A549 (cell line): ENCODE measurements around the gene MAGI1. TPM values are rescaled to one million over a fixed set of nuclear protein-coding genes. Genes with fewer than 3 reads are reported as not detected.

Source experiments
- ATAC-seq, 2 experiments: fragments of 200-7000 bp in 1 of 2; fragments of >200 bp in 1 of 2; cut with Nextera tagmentation in 1 of 2; cut with Tn5 transposase in 1 of 2; 3 replicates each; pipeline versions ENCODE4 v1.8.0 to v1.9.1; 2018 to 2020; ENCODE audit warnings: mild to moderate bottlenecking in 1 of 2, moderate library complexity in 1 of 2
- CTCF ChIA-PET: fragments of 300-600 bp; sonication (Branson Sonifier 250); formaldehyde crosslinking; extraction: SDS; loops from one replicate; lab custom pipeline; 2021; ENCODE audit warnings: antibody characterized with exemption, inconsistent platforms; lab: Yijun Ruan, JAX
- POLR2A ChIA-PET: fragments of 350-600 bp; formaldehyde crosslinking; extraction: SDS; loops from one replicate; lab custom pipeline; 2021; ENCODE audit warnings: antibody characterized with exemption, inconsistent platforms; lab: Yijun Ruan, JAX
- DNase-seq, 2 experiments: peaks; one replicate each; pipeline versions ENCODE4 v3.0.0 to v3.0.0-alpha.2; 2011 to 2016; ENCODE audit warnings: low read depth in 1 of 2, low spot score in 1 of 2
- FAIRE-seq: peaks from 2 replicates; lab custom pipeline; 2011; peaks lifted over from hg19 to GRCh38; lab: Jason Lieb, UNC
- H3K27ac ChIP-seq, 2 experiments: fragments of >200 bp; sonication (Bioruptor Twin); formaldehyde crosslinking; 3 replicates each; pipeline ENCODE4 v1.5.1; 2016 to 2017
- H3K4me1 ChIP-seq: fragments of >200 bp; sonication (Bioruptor Twin); formaldehyde crosslinking; 3 replicates; pipeline ENCODE4 v1.6.1; 2016
- H3K4me2 ChIP-seq: fragments of >200 bp; sonication (Bioruptor Twin); formaldehyde crosslinking; 3 replicates; pipeline ENCODE4 v1.6.1; 2016
- H3K4me3 ChIP-seq: fragments of >200 bp; sonication (Bioruptor Twin); formaldehyde crosslinking; 3 replicates; pipeline ENCODE4 v1.5.1; 2016
- H3K9me3 ChIP-seq: fragments of >200 bp; sonication (Bioruptor Twin); formaldehyde crosslinking; 3 replicates; pipeline ENCODE4 v1.6.1; 2016
- CBX2 ChIP-seq: fragments of 200-600 bp; sonication (generic); IDR thresholded peaks from 2 replicates; pipeline ENCODE4 v1.6.1; 2016; ENCODE audit warnings: low read depth, mild to moderate bottlenecking, borderline replicate concordance
- CHD2 ChIP-seq: fragments of 150-350 bp; IDR thresholded peaks from 2 replicates; pipeline ENCODE4 v1.6.1; 2014; ENCODE audit warnings: low read length; ENCODE audit not compliant: partially characterized antibody
- CHD4 ChIP-seq: fragments of 200-600 bp; sonication (generic); IDR thresholded peaks from 2 replicates; pipeline ENCODE4 v1.6.1; 2016; ENCODE audit warnings: antibody characterized with exemption, mild to moderate bottlenecking, borderline replicate concordance
- EHF ChIP-seq: fragments of 250-450 bp; sonication (Bioruptor Pico); IDR thresholded peaks from 2 replicates; pipeline ENCODE4 v1.5.0; 2020; ENCODE audit warnings: mild to moderate bottlenecking
- ESRRA ChIP-seq: fragments of 150-350 bp; IDR thresholded peaks from 2 replicates; pipeline ENCODE4 v1.6.1; 2014; ENCODE audit warnings: mild to moderate bottlenecking, low read length, borderline replicate concordance
- FOSB ChIP-seq: fragments of 250-450 bp; sonication (Bioruptor Pico); IDR thresholded peaks from 2 replicates; pipeline ENCODE4 v1.5.0; 2020; ENCODE audit warnings: mild to moderate bottlenecking, moderate library complexity
- FOSL2 ChIP-seq, 2 experiments: fragments of 450-650 bp in 1 of 2; fragments of >200 bp in 1 of 2; sonication (Bioruptor Twin) in 1 of 2; formaldehyde crosslinking; IDR thresholded peaks; 2 replicates each; pipeline versions ENCODE4 v1.5.0 to v1.6.1; 2016 to 2020; ENCODE audit warnings: mild to moderate bottlenecking in 1 of 2, moderate library complexity in 1 of 2
- FOXS1 ChIP-seq: fragments of 250-450 bp; sonication (Bioruptor Pico); IDR thresholded peaks from 2 replicates; pipeline ENCODE4 v1.5.0; 2020; ENCODE audit warnings: mild to moderate bottlenecking, moderate library complexity
- GATA3 ChIP-seq: IDR thresholded peaks from 2 replicates; pipeline ENCODE4 v1.6.1; 2012; ENCODE audit warnings: borderline replicate concordance
- HDAC2 ChIP-seq: fragments of 200-600 bp; sonication (generic); IDR thresholded peaks from 2 replicates; pipeline ENCODE4 v1.6.1; 2016
- HES2 ChIP-seq: fragments of >200 bp; sonication (Bioruptor Twin); formaldehyde crosslinking; IDR thresholded peaks from 2 replicates; pipeline ENCODE4 v1.6.1; 2016
- HOXA7 ChIP-seq: fragments of 250-450 bp; sonication (Bioruptor Pico); IDR thresholded peaks from 2 replicates; pipeline ENCODE4 v1.5.0; 2020; ENCODE audit warnings: mild to moderate bottlenecking, moderate library complexity
- JUNB ChIP-seq: fragments of >200 bp; sonication (Bioruptor Twin); formaldehyde crosslinking; IDR thresholded peaks from 2 replicates; pipeline ENCODE4 v1.6.1; 2016
- KDM5A ChIP-seq: fragments of 200-600 bp; sonication (generic); IDR thresholded peaks from 2 replicates; pipeline ENCODE4 v1.6.1; 2016; ENCODE audit warnings: antibody characterized with exemption, mild to moderate bottlenecking
- MYC ChIP-seq: IDR thresholded peaks from 2 replicates; pipeline ENCODE4 v1.6.1; 2012; ENCODE audit warnings: mild to moderate bottlenecking, inconsistent platforms, low read length, improper control_type of control experiment, borderline replicate concordance
- NPAS2 ChIP-seq: fragments of 250-450 bp; sonication (Bioruptor Pico); IDR thresholded peaks from 2 replicates; pipeline ENCODE4 v1.8.0; 2022; ENCODE audit warnings: mild to moderate bottlenecking, moderate library complexity, borderline replicate concordance
- PHF8 ChIP-seq: fragments of 200-600 bp; sonication (generic); IDR thresholded peaks from 2 replicates; pipeline ENCODE4 v1.6.1; 2016; ENCODE audit warnings: low read depth, mild to moderate bottlenecking, antibody characterized with exemption, moderate library complexity, borderline replicate concordance
- RAD21 ChIP-seq, 2 experiments: fragments of >200 bp in 1 of 2; sonication (Bioruptor Twin) in 1 of 2; formaldehyde crosslinking in 1 of 2; IDR thresholded peaks in 1 of 2; conservative IDR thresholded peaks in 1 of 2; 2 replicates in 1 of 2; 3 replicates in 1 of 2; pipeline ENCODE4 v1.6.1; 2012 to 2018; ENCODE audit warnings: inconsistent platforms in 1 of 2
- SMC3 ChIP-seq: fragments of >200 bp; sonication (Bioruptor Twin); formaldehyde crosslinking; IDR thresholded peaks from 3 replicates; pipeline ENCODE4 v1.6.1; 2018; ENCODE audit warnings: inconsistent platforms
- SREBF2 ChIP-seq: fragments of 450-650 bp; IDR thresholded peaks from 2 replicates; pipeline ENCODE4 v1.6.1; 2014; ENCODE audit warnings: mild to moderate bottlenecking, moderate library complexity
- TP53 ChIP-seq: fragments of 250-450 bp; sonication (Bioruptor Pico); IDR thresholded peaks from 2 replicates; pipeline ENCODE4 v1.5.0; 2021; ENCODE audit warnings: mild to moderate bottlenecking, moderate library complexity
- ZFP36 ChIP-seq: fragments of 450-650 bp; IDR thresholded peaks from 2 replicates; pipeline ENCODE4 v1.6.1; 2014; ENCODE audit warnings: borderline replicate concordance; ENCODE audit not compliant: partially characterized antibody
- ZNF302 ChIP-seq: fragments of 250-450 bp; sonication (Bioruptor Pico); IDR thresholded peaks from 2 replicates; pipeline ENCODE4 v1.9.0; 2021; ENCODE audit warnings: inconsistent platforms, mild to moderate bottlenecking, moderate library complexity
- WGBS: methylation state at CpG from one replicate; pipeline ENCODE4 v1.1.6; 2017; ENCODE audit errors: missing lambda C conversion rate; 5-methylcytosine and 5-hydroxymethylcytosine counted together
- polyA plus RNA-seq, 4 experiments: library from polyadenylated mRNA; depleted of rRNA in 3 of 4; stranded (reverse); fragments of >200 nt; fragmentation: RNase III in 1 of 4; extraction: RNeasy Plus Mini Kit Qiagen cat#74134 plus additional on column Dnase treatment in 1 of 4; gene quantifications; 2 replicates in 3 of 4; 3 replicates in 1 of 4; pipeline ENCODE4 v1.2.3, GENCODE V29; 2011 to 2017
- TF ChIP-seq, protein P1 (sequence below): IDR thresholded peaks from 2 replicates; pipeline ENCODE4 v1.6.1; 2012; ENCODE audit warnings: low read depth, borderline replicate concordance
- TF ChIP-seq, protein P2 (sequence below): fragments of >200 bp; sonication (Bioruptor Twin); formaldehyde crosslinking; IDR thresholded peaks from 3 replicates; pipeline ENCODE4 v1.6.1; 2016
- TF ChIP-seq, protein P3 (sequence below): IDR thresholded peaks from 2 replicates; pipeline ENCODE4 v1.6.1; 2012

Gene MAGI1
- polyA plus RNA-seq, 2 of the 4 experiments (the other 2 are of a cell fraction), result 4.7 to 6.6 TPM

DNA sequence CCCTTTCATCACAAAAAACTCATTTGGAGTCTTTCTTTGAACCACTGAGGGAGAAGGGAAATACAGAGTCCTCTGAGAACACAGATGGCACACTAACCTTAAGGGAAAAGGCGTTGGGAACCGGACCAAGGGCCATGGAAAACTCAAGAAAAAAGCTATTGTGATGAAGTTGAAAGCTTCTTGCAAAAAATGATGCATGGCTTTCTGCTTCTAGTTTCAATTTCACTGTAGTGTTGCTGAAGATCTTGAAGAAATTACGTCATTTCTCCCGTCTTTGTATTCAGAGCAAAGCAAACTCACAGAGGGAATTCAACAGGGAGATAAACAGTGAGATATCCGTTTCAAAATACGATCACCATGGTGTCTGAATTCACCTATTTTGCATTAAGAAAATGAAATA, 708.6 kb downstream of the MAGI1 start:
- no peak overlapping the region for H3K4me3 ChIP-seq
- no peaks in the 10 kb centered on the region for H3K9me3 ChIP-seq
- 7% methylated on average over 6 of the region's 6 CpGs for WGBS
- POLR2A ChIA-PET, result no interaction called here
- TF ChIP-seq SREBF2 (no peak), ESRRA (no peak), SMC3 (no peak), PHF8 (no peak), HDAC2 (no peak), TP53 (CRISPR knock-in tag) (no peak), EHF (no peak), ZFP36 (no peak), FOSL2 (IDR thresholded peaks at IDR 0.05) (no peak), FOSL2 (CRISPR knock-in tag; IDR thresholded peaks at IDR 0.05) (no peak), MYC (no peak), HES2 (no peak), HOXA7 (CRISPR knock-in tag) (no peak), NPAS2 (no peak), CBX2 (no peak), ZNF302 (CRISPR knock-in tag) (no peak), GATA3 (no peak), CHD4 (no peak)
- TF ChIP-seq, protein P1, sequence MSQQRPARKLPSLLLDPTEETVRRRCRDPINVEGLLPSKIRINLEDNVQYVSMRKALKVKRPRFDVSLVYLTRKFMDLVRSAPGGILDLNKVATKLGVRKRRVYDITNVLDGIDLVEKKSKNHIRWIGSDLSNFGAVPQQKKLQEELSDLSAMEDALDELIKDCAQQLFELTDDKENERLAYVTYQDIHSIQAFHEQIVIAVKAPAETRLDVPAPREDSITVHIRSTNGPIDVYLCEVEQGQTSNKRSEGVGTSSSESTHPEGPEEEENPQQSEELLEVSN, result no peak
- TF ChIP-seq, protein P2, sequence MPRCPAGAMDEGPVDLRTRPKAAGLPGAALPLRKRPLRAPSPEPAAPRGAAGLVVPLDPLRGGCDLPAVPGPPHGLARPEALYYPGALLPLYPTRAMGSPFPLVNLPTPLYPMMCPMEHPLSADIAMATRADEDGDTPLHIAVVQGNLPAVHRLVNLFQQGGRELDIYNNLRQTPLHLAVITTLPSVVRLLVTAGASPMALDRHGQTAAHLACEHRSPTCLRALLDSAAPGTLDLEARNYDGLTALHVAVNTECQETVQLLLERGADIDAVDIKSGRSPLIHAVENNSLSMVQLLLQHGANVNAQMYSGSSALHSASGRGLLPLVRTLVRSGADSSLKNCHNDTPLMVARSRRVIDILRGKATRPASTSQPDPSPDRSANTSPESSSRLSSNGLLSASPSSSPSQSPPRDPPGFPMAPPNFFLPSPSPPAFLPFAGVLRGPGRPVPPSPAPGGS, result no peak
- no peak for FAIRE-seq
- no peak overlapping the region for H3K4me2 ChIP-seq
- DNase-seq, result no peak
- no peaks in the 10 kb centered on the region for H3K4me1 ChIP-seq
- no peak overlapping the region for H3K27ac ChIP-seq
- no peak for ATAC-seq
- CTCF ChIA-PET, result no interaction called here

- no peak for ATAC-seq
- no peaks in the 10 kb centered on the region for H3K4me1 ChIP-seq
- H3K9me3 ChIP-seq, result no peaks in the 10 kb centered on the region
- 64% methylated on average over 4 of the region's 4 CpGs for WGBS
- no peak for FAIRE-seq
- POLR2A ChIA-PET, result no interaction called here
- no peak overlapping the region for H3K27ac ChIP-seq
- TF ChIP-seq KDM5A, result no peak
- TF ChIP-seq RAD21 (conservative IDR thresholded peaks at IDR 0.05 in 1 of 2, IDR thresholded peaks at IDR 0.05 in 1 of 2), result no peak
- TF ChIP-seq MYC, result no peak
- no peak overlapping the region for H3K4me2 ChIP-seq
- CTCF ChIA-PET, result no interaction called here
- no peak overlapping the region for H3K4me3 ChIP-seq
- DNase-seq, result no peak
Observed at GRCh38 chr3:65328148-65328547, 710.6 kb downstream of the MAGI1 start.

DNA sequence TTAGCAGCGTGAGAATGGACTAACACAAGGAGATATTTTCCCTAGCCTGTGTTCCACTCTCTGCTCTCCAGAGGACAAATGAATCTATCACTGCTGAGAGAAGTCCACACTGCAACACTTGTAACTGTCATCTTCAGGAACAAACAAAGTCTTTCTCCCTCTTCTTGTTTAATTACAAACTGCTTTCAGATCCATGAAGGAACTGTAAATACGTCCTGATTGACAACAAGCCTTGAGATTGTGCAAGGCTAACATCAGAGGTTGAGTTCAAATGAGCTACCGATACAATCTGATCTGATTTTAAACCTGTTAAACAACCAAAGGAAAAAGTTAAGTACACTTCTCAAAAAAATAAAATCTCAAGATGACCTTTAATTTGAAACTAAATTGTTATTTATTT, 712.1 kb downstream of the MAGI1 start:
- ChIA-PET POLR2A (no interaction called here), CTCF (no interaction called here)
- H3K9me3 ChIP-seq, result no peaks in the 10 kb centered on the region
- H3K4me2 ChIP-seq, result no peak overlapping the region
- no peak overlapping the region for H3K4me3 ChIP-seq
- DNase-seq (no peak), ATAC-seq (no peak), FAIRE-seq (no peak)
- H3K4me1 ChIP-seq, result no peaks in the 10 kb centered on the region
- TF ChIP-seq SREBF2, result no peak
- no peak for TF ChIP-seq CBX2
- TF ChIP-seq FOXS1 (CRISPR knock-in tag), result no peak
- TF ChIP-seq CHD2, result no peak
- no peak for TF ChIP-seq FOSB (CRISPR knock-in tag)
- TF ChIP-seq EHF, result no peak
- TF ChIP-seq, protein P3, sequence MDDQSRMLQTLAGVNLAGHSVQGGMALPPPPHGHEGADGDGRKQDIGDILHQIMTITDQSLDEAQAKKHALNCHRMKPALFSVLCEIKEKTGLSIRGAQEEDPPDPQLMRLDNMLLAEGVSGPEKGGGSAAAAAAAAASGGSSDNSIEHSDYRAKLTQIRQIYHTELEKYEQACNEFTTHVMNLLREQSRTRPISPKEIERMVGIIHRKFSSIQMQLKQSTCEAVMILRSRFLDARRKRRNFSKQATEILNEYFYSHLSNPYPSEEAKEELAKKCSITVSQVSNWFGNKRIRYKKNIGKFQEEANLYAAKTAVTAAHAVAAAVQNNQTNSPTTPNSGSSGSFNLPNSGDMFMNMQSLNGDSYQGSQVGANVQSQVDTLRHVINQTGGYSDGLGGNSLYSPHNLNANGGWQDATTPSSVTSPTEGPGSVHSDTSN, result no peak
- no peak for TF ChIP-seq JUNB
- TF ChIP-seq PHF8, result no peak
- 47% methylated on average over 3 of the region's 3 CpGs for WGBS
- H3K27ac ChIP-seq, result no peak overlapping the region
